GM03348 (cell line): ENCODE results near the gene P3H2.
A peak's percentile ranks its signal among the peaks of the same experiment; 100 is the strongest.
"Not testable (repeated sequence)": the region's sequence is repeated elsewhere in the genome, so short reads cannot be mapped to it uniquely, and the experiment has no call there.

Experiments
- DNase-seq: peaks from one replicate; pipeline ENCODE4 v3.0.0; 2012; ENCODE audit warnings: low spot score

The P3H2 gene

DNA sequence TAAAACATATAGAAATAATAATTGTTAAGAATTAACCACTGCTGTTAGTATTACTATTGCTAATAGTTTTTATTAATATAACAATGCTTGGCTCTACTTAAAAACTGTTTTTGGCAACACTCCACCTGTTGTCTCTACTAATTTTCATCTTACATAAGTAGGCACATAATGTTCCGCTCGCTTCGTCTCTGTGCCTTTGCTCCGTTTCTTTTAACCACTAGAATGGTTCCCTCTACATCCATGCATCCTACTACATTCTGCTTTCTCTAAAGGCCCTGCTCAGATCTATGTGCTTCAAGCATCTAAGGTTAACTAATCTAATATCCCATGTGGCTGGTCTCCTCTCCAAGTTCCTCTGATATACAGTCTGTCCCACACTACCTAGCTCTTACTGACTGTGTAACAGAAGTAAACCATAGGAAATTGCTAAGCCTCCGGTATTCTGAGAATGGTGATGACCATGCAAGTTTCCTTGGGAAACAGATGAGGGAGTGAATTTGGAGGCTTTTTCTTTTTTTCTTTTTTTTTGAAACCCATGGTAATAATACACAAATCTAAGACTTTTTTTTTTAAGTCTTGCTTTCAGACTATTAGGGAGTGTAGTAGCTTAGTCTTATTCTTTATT is 138.3 kb downstream of the P3H2 start:
- DNase-seq = no peak

DNA sequence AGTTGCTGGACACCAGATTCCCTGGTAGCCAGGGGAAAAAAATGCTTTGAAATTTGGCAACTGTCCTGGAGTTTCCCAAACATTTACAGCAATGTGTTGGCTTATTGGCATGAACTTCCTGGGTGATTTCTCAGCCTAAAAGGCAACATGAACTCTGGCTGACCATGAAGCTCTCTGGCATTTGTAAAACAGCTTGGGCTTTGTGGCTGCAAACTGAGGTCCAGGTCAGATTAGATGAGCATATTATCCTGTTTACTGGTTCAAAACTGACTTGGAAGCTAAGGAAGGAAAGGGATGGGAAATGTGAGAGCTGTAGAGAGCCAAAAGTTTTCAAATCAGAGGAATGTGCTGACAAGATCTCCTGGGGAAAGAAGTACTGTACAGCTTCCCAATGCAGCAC is 139.0 kb downstream of the P3H2 start:
- peak; percentile 79 for DNase-seq

DNA sequence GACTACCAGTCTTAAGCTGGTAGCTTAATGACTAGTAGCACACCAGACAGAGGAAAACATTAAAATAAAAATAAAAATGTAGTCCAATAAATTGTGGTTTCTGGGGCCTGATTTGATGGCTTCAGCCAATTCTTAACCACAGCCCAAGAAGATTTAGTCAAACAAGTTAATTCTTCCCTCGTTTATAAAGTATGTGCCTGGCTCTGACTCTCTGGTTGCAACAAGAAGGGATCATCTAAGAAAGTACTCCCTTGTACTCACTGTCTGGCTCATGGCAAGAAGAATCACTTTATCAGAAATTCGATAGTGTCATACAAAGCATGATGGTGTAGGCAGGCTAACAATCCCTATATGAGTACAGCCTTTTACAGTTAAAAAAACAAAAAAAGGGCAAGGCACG is 141.9 kb downstream of the P3H2 start:
- peak; percentile 44 for DNase-seq

DNA sequence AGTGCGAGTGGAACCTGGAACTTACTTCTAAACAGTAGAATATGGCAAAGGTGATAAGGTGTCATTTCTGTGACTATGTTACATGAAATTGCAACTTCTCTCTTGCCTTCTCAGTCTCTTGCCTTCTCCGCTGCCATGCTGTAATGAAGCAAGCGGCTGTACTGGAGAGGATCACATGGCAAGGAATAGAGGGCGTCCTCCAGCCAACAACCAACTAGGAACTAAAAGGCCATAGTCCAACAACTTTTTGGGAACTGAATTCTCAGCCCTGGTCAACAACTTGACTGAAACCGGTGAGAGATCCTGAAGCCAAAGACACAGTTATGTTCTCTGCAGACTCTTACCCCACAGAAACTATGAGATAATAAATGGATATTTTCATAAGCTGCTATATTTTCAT is 143.5 kb downstream of the P3H2 start:
- DNase-seq = no peak

DNA sequence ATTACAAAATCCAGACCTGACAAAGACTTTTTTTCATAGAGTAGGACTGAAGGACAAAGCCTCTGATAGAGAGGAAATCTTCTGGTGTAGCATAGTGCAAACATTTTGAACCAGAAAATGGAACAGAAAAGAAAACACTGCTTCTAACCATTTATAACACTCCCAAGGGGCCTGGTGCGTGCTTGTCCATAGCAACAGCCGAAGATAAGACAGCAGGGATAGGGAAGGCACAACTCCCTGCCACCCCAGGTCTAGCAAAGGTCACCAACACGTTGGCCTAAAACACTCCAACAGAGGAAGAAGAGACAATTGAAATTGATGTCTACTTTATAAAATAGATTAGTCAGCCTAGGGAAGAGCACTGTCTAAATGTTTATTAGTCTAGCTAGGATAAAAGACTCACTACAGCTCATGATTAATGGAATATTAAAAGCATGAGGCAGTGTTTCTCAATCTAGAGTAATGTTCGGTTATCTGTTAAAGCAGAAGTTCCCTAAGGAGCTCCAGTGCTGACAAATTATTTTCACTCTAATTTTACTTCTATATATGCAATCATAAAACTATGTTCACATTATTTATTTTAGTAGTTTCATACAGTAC is 145.2 kb downstream of the P3H2 start:
- DNase-seq = peak; percentile 34

DNA sequence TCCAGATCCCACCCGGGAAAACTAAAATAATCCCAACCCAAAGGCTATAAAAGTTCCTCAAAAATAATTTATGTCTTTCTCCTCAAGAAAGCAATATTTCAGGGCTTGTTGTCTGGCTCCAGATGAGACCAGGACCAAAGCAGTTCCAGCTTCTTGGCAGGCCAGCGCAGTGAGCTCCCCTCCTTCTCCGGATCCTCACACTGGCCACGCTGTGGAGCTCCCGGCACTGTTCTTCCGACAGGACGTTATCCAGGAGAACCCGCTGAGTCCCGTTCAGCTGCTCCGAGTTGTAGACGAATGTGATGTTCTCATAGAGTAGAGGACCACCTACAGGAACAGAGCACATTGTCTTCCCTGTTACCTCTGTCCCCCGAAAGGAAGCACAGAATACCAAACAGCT is 146.3 kb downstream of the P3H2 start:
- peak; percentile 10 for DNase-seq

DNA sequence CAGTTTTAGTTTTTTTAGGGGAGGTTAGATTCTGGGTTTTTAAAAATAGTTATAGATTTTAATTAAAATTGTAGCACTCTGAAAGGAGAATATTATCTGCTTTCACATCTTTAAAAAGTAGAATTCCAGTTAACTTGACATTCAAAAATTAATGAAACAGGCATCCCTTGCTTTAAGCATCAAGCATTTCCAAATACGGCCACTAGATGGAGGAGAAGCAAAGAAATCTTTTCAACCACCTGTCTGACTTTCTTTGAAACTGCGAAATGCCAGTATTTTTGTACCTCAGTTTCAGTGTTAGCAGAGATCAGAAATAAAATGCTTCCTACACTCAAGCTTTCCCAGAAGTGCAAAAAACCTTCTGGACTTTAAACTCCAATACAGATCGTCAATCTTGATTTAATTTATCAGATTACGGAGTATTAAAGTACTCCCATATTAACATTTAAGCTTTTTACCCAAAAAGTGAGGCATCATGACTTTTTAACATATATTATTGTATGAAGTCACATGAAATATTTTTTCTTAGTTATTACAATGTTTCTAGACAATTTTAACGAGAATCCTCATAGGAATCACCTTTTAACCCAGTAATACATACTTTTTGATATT is 153.3 kb downstream of the P3H2 start:
- peak; percentile 58 for DNase-seq

DNA sequence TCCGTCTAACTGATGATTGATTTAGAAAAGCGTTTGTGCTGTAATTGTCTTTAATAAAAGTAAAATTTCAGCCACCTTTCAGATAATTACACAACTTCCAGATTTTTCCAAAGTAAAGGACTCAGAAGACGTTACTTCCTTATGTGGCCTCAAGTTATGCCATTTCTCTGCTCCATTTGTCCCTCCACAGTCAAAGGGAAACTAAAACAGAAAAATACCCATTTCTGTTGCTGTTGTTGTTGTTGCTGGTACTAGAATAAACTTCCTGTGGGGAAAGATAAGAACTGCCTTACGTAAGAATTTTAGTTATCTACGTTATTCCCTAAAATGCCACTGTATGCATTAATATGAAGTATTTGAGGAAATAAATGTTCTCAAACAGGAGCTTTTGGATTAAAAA is 153.9 kb downstream of the P3H2 start:
- DNase-seq = no peak

DNA sequence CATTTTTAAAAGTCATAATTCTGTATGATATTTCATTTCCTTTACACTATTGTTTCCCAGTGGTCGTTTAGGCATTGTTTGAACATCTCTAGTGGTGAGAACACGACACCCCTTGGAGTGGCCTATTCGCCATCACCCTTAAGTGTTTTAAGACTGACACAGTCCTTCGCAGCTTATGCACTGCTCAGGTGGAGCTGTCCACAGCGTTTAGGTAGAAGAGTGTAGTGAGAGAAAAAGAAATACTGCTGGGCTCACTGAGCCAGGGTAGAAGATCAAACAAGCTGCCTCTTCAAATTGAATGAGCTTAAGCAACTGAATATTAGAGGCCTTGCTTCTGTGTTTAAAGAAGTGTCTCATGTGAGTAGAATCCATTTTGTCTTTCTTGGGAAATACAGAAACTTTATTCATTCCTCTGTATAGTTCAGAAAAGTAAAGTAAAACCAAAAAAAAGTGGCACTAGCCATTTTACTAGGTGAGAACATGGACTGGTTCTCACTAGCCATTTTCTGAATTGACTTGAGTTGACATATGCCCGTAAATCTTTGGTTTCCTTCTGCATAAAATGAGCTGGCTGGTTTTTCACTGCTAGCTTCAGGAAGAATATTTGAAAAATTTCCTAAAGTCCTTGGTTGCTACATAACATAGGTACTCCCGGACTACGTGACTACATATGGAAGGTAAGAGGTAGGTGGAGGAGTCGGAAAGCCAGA is 155.9 kb downstream of the P3H2 start:
- no peak for DNase-seq

DNA sequence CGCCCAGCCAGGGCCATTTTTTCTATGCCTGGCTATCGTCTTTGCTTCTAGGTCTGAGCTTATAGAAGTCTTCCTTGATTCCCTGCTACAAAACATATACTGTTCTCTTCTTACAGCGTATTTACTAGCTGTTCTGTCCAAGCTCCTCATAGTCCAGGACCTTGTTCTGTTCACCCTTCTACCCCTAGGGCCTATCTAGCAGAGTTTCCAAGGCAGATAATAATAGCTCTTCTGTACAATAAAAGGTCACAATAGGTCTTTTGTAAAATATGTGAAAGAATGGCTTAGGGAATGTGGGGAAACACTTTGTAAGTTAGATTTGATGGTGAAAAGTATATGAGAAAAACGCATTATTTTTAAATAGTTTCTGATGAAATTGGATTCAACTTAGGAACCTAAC is 158.2 kb downstream of the P3H2 start:
- no peak for DNase-seq

DNA sequence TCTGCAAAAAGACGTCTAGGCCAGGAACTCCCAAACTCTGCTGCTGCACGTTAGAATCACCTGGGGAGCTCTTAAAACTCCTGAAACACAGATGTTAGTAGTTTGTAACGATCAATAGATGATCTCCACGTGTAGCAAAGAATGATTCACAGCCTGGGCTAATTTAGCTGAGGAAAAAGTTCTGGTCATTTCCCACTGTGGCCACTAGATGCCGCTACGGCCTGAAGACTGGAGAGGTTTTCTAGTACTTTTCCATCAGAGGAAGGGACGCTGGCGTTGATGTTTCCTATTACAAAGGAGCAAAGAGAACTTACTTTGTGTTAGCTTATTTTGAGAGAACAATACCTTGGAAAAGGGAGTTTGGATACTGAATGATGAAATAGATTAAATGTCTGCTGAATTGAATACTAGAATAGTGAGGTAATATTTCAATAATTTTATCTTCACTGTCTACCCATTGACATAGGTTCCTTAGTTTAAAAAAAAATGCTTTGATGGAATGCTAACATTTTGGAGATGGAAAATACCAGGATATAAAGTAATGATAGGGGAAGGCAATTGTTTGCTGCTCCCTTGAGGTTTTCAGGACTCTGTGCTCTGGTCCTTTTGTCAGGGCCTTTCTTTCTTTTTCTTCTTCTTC is 159.1 kb downstream of the P3H2 start:
- DNase-seq = peak; percentile 86

DNA sequence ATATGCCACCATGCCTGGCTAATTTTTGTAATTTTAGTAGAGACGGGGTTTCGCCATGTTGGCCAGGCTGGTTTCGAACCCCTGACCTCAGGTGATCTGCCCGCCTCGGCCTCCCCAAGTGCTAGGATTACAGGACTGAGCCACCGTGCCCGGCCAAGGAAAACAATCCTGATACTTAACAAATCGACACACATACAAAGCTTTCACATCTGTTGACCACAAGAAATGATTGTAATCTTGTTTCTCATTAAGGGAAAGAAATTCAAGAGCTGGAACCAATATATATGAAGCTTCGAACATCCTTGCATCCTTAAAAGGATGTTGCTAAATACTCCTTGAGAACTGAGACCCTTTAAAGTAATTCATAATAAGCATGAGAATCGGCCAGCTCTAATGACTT is 159.6 kb downstream of the P3H2 start:
- DNase-seq = not testable (repeated sequence)

DNA sequence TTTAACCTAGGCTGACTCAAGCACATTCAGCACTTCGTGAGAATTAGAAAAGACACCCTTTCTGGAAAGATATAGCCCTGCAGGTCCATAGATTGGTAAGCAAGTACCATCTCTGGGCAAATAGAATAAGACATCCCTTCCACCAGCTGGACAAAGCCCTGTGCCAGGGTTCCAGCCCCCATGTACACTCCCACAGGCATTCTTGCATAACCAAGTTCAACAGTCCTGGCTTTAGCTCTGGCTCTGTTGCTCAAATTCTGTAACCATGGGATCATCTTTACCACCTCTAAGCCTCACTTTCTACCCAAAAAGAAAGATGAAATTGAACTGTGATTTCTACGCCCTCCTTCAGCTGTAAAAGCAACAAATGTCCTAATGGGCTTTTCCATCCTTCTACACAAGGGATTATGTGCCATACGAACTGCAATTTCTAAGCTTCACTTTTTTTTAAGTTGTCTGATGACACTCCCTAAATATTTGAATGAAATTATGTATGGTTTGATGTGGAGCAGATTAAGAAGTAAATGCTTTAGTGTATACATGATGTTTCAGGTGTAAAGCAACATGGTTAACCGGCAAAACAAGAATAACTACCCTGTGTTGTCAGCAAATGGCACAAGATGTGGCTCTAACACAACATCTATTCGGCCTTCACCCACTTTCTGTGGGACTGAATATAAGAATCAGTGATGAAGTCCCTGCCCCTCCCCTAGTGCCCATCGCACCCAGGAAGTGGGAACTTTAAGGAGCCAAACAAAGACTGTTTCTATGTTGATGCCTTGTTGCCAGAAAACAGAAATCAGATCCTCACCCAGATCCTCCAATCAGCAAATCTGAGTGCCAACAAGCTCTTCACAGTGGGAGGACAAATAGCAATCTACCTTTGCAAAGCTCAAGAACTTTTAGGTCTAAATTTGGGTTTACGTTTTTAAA is 165.7 kb downstream of the P3H2 start:
- DNase-seq = peak; percentile 46

DNA sequence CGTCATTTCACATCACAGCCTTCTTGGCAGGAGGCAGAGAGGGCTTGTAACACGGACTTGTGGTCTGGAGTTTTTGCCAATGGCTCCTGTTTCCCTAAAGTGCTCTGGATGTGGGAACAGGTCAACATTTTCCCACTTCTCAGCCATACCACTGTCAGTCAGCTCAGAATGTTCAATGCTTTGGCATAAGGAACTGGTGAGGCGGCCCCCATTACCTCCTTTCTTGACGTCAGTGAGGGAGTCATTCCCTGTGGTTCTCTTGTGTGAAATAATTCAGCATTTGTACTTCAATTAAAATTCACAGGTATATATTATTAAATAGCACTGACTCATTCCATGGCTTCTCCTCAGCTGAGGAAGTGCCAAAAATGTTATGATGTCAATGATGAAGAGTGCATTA is 167.1 kb downstream of the P3H2 start:
- no peak for DNase-seq

DNA sequence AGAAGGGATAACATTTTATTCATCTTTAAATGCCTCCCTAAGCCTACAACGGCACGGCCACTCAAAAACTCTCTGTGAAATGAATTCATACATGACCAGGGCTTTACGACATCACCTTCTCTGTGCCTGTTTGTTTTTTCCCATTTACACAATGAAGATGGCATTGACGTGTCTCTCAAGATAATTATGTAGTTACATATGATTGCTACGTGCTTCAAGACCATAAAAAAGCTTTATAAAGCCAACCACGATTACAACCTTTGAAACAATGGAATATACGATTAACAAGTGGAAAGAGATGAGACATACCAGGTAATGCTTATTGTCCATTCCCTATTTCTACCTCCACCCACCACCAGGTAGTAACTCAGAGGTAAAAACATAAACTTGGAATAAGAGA is 168.4 kb downstream of the P3H2 start:
- no peak for DNase-seq

DNA sequence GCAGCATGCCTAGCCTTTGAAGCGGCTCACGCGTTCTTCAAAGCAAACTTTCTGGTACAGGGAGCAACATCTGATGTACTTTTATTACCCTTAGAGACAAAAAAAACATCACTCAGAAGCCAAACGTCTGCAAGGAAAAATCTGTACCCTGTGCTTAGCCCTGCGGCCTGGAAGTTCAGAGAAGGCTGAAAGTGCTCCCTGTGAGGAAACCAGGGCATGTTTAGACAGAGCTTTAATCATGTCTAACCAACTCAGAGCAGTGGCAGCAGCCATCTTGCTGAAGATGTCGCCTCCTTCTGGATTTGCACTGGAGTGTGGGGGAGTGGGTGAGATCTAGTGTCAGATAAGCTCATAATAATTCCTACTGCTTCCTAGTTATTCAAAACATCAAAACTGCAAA is 170.4 kb downstream of the P3H2 start:
- no peak for DNase-seq

DNA sequence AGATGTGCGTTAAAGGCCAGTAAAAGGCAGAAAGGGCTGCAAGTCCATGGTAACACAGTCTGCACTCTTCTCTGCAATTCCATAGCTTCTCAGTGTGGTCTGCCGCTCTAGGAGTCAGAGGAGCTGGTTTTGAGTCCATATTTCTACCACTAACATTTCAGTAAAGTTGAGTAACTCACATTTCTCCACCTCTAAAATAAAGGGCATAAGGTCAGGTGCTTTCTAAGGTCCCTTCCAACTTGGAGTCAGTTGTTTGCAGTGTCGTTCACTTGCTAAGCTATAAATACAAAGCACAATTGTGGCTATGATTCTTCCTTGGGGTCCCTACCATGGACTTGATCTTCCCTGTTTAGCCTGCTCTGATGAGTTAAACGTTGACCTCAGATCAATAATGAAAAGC is 171.1 kb downstream of the P3H2 start:
- DNase-seq = no peak

DNA sequence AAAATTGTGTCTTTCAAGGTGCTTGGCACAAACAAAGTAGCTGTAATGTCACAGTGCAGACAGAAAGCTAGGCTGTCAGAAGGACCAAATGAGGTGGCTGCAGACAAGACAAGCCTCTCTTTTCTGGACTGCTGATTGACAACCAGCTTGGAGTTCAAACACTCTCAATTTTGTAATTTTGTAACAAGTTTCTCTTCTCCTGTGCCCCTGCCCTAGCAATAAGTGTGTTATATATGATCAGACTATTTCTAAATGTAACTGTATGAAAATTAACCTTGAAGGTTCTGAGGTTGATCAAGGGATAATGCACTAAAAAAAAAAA is 172.0 kb downstream of the P3H2 start:
- no peak for DNase-seq

DNA sequence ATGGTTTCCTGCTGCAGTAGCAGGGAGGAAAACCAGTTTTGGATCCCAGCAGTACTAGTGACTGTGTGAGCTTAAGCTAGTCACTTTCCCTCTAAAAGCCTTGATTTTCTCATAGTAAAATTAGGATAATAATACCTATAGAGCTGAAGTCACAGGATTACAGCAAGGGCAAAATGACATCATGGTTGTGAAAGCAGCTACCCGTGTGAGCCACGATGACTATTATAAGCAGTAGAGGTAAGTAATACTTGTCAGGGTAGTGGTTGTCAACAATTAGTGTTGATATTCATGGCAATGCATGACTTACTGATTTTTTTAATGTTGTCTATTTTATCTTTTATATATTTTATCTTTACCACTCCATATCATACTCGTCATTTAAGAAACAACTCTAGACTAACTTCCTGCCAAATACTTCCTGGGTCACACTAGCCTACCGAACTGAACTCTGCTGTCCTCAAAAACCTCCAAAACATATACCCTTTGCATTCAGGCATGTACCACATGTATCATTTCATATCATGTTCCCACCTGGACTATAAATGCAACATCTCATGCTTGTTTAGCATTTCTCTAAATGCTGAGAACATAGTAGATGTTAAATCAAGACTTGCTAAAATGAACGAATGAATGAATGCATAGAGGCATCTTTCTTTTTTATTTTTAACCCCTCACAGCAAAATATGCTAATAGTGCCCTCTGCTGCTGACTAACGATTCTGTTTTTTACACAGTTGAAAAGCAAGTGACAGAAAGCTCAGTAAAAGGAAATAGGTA is 172.6 kb downstream of the P3H2 start:
- peak; percentile 32 for DNase-seq

DNA sequence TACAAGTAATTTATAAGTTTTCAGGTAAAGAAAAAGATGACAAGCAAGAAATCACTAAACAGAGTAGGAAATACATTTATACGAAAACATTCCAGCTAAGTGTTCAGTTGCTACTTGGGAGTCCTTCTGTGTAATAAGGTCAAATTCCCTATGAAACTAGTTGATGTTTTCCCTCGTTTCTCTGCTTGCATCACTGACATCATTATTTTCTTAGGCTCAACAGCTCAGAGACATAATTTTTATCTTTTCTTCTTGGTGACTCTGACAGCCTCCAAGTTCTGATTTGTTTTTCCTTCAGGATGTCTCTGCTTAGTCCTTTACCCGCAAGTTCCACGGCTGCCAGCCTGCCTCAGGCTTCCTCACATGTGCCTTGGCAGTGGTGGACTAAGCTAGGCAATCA is 173.6 kb downstream of the P3H2 start:
- no peak for DNase-seq
